Stomach (tissue), 4 donors: ENCODE measurements around the gene KPNA1.

Experiments used
- CTCF ChIP-seq, 7 experiments: fragments of 450-650 bp in 4 of 7; fragments of 200-600 bp in 3 of 7; sonication (generic) in 3 of 7; IDR thresholded peaks; one replicate each; pipeline ENCODE4 v1.5.1; 2016 to 2019; ENCODE audit warnings: antibody characterized with exemption in 7 of 7, control low read depth in 2 of 7, mild to moderate bottlenecking in 1 of 7
- POLR2AphosphoS5 ChIP-seq, 3 donors: sonication (generic); formaldehyde crosslinking; IDR thresholded peaks; one replicate each; pipeline ENCODE4 v1.6.1; 2016; ENCODE audit warnings: antibody characterized with exemption in 3 of 3

- TF ChIP-seq CTCF (IDR thresholded peaks at IDR 0.05), result no peak
- no peak for TF ChIP-seq POLR2AphosphoS5 (IDR thresholded peaks at IDR 0.05)
These were observed 17.3 kb downstream of the KPNA1 start for GRCh38 chr3:122497425-122497824.
